ENCODE measurements around the gene CAMK1D. TPM values are rescaled to one million over a fixed set of nuclear protein-coding genes. Genes with fewer than 3 reads are reported as not detected.

The CAMK1D gene
- polyA plus RNA-seq, 1 of the 3 experiments (the other 2 are of a cell fraction): 4.1 TPM

GRCh38 chr10:12534824-12535223, 185.5 kb downstream of the CAMK1D start:
- H3K9me3 ChIP-seq: no peaks in the 10 kb centered on the region
- ChIA-PET CTCF (interaction anchor here (1.0 kb wide), 1 partner anchor 122 kb away, joined by 4 read pairs; no protein-coding TSS in a partner anchor), POLR2A (no interaction called here)
- H3K9me2 ChIP-seq: no peaks in the 10 kb centered on the region
- no peaks in the 10 kb centered on the region for H3K36me3 ChIP-seq (replicated peaks in 1 of 2; ENCODE audit: control insufficient read depth in 1 of 2, insufficient read depth in 2 of 2, low read length in 1 of 2)
- no peak overlapping the region for H2AFZ ChIP-seq (ENCODE audit: low read depth)
- H4K20me1 ChIP-seq (ENCODE audit: insufficient read depth): no peaks in the 10 kb centered on the region
- peak; percentile 77 for DNase-seq
- H3K27ac ChIP-seq (ENCODE audit: low read depth in 2 of 2, low read length in 1 of 2): no peak overlapping the region
- no peaks in the 10 kb centered on the region for H3F3A ChIP-seq (replicated peaks; ENCODE audit: insufficient read depth)
- H3K9ac ChIP-seq: no peak overlapping the region
- H3K4me1 ChIP-seq (ENCODE audit: control insufficient read depth in 1 of 2, insufficient read depth in 2 of 2, low read depth in 1 of 2, low read length in 1 of 2): peaks cover 6 to 11% of the 10 kb centered on the region in 2 experiments; a peak in 2 of 4 replicates
- H3K79me2 ChIP-seq (ENCODE audit: insufficient read depth): no peaks in the 10 kb centered on the region
- no peak overlapping the region for H3K4me3 ChIP-seq (ENCODE audit: low read depth in 2 of 2, low read length in 1 of 2)
- no peak for TF ChIP-seq MEF2A (IDR thresholded peaks at IDR 0.05; ENCODE audit: borderline replicate concordance, low read depth)
- peak; percentile 46; the same call in 1 of the 2 replicates for TF ChIP-seq GATA2 (CRISPR knock-in tag; IDR thresholded peaks at IDR 0.05)
- no peak for TF ChIP-seq CTCF (IDR thresholded peaks at IDR 0.05)
- H3K4me2 ChIP-seq: no peak overlapping the region
- no peaks in the 10 kb centered on the region for H3K27me3 ChIP-seq (ENCODE audit: insufficient read depth)
- 66% methylated on average over 8 of the region's 9 CpGs for WGBS (ENCODE audit: low lambda C conversion rate)

GRCh38 chr10:12535656-12536055, 186.3 kb downstream of the CAMK1D start:
- ChIA-PET CTCF (no interaction called here), POLR2A (no interaction called here)
- DNase-seq: no peak
- H3K36me3 ChIP-seq (replicated peaks in 1 of 2; ENCODE audit: control insufficient read depth in 1 of 2, insufficient read depth in 2 of 2, low read length in 1 of 2): no peaks in the 10 kb centered on the region
- H3K4me3 ChIP-seq (ENCODE audit: low read depth in 2 of 2, low read length in 1 of 2): no peak overlapping the region
- H3K9me3 ChIP-seq: no peaks in the 10 kb centered on the region
- peaks cover 11 to 13% of the 10 kb centered on the region in 2 experiments; a peak in 2 of 4 replicates for H3K4me1 ChIP-seq (ENCODE audit: control insufficient read depth in 1 of 2, insufficient read depth in 2 of 2, low read depth in 1 of 2, low read length in 1 of 2)
- H3K27ac ChIP-seq (ENCODE audit: low read depth in 2 of 2, low read length in 1 of 2): no peak overlapping the region
- no peaks in the 10 kb centered on the region for H3K27me3 ChIP-seq (ENCODE audit: insufficient read depth)
- H2AFZ ChIP-seq (ENCODE audit: low read depth): no peak overlapping the region
- H3F3A ChIP-seq (replicated peaks; ENCODE audit: insufficient read depth): peaks cover 4% of the 10 kb centered on the region
- TF ChIP-seq TEAD4 (IDR thresholded peaks at IDR 0.05; ENCODE audit: borderline replicate concordance, insufficient read depth): no peak
- TF ChIP-seq NFIC (IDR thresholded peaks at IDR 0.05; ENCODE audit: borderline replicate concordance): no peak
- no peak for TF ChIP-seq RFX5 (IDR thresholded peaks at IDR 0.05; ENCODE audit: low read length)
- no peak for TF ChIP-seq FOSL2 (IDR thresholded peaks at IDR 0.05; ENCODE audit: borderline replicate concordance, low read depth)
- no peak for TF ChIP-seq CTCF (IDR thresholded peaks at IDR 0.05)
- TF ChIP-seq RCOR1 (IDR thresholded peaks at IDR 0.05; ENCODE audit: low read length): no peak
- no peak for TF ChIP-seq NRF1 (IDR thresholded peaks at IDR 0.05; ENCODE audit: low read depth, low read length)
- no peak for TF ChIP-seq POLR2AphosphoS5 (IDR thresholded peaks at IDR 0.05; ENCODE audit: low read depth, low read length)
- no peak for TF ChIP-seq PBX3 (IDR thresholded peaks at IDR 0.05)
- TF ChIP-seq GATA2 (CRISPR knock-in tag; IDR thresholded peaks at IDR 0.05): no peak
- no peak for TF ChIP-seq RXRA (IDR thresholded peaks at IDR 0.05; ENCODE audit: borderline replicate concordance, low read depth)
- TF ChIP-seq EZH2phosphoT487 (IDR thresholded peaks at IDR 0.05; ENCODE audit: borderline replicate concordance, low read depth): no peak
- H3K4me2 ChIP-seq: no peak overlapping the region
- H4K20me1 ChIP-seq (ENCODE audit: insufficient read depth): no peaks in the 10 kb centered on the region
- H3K9me2 ChIP-seq: no peaks in the 10 kb centered on the region
- no peak overlapping the region for H3K9ac ChIP-seq
- no peaks in the 10 kb centered on the region for H3K79me2 ChIP-seq (ENCODE audit: insufficient read depth)

All from SK-N-SH (cell line).